ENCODE measurements around the gene TRABD. TPM values are rescaled to one million over a fixed set of nuclear protein-coding genes. Genes with fewer than 3 reads are reported as not detected.

Gene TRABD
- total RNA-seq, 2 experiments from 2014 or later = 77.8 to 79.4 TPM

DNA sequence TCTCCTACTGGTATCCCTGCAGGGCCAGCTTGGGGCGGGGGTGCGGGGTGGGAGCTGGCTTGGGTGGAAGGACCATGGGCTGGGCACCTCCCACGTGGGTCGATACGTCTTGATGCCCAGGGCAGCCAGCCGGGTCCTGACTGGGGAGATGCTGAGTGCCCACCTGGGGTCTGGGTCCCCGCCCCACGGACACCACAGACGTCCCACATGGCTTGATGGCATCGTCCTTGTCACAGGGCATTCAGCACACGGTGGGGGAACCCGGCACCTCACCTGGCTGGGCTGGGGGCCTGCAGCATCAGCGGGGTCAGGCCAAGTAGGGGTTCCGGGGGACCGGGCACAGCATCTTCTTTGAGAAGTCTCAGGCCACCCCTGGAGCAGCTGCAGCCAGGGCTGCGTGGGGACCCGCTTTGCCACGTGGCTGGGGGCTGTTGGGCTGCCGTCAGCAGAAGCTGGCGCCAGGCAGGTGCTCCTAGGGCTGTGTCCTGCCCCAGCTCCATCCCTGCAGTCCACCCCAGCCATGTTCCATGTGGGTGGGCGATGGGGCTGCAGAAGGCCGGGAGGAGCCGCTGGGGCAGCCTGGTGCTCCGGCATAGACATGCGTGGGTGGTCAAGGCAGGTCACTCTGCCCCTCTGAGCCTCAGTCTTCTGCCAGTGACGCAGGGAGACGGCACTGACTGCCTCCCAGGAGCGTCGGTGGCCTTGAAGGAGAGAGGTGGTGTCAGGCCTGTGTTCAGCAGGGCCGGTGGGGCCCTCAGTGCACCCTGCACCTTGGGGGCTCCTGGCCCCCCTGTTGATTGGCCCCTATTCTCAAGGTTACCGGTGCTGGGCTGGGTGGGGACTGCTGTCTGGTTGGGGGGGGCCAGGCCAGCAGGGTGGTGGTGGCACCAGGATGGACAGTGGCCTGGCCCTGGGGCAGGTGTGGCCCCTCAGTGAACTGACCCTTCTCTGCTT, 23.5 kb downstream of the TRABD start:
- H3K27me3 Mint-ChIP-seq = peaks cover 4% of the 10 kb centered on the region
- no peak for DNase-seq
- no peak overlapping the region for H3K4me3 Mint-ChIP-seq
- H3K9me3 Mint-ChIP-seq = no peaks in the 10 kb centered on the region
- no peak overlapping the region for H3K27ac Mint-ChIP-seq
- H3K4me1 Mint-ChIP-seq = peaks cover 14% of the 10 kb centered on the region
- peaks cover 10% of the 10 kb centered on the region for H3K36me3 Mint-ChIP-seq

DNA sequence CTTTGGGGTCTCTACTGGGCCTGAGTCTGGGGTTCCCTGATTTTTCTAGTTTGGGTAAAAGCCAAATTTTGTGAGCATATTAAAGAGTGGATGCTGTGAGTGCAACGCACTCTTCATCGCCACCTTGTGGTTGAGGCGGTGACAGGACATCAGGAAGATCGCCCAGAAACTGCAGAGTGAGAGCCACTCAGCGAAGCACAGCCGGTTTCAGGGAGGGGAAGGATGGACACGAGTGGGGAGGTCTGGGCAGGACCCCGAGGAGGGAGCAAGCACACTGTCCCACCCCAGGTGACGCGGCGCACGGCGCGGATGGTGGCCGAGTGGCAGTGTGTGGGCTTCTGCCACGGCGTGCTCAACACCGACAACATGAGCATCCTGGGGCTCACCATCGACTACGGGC, 24.2 kb downstream of the TRABD start:
- Mint-ChIP-seq H3K4me3 (no peak overlapping the region), H3K36me3 (peaks cover 14% of the 10 kb centered on the region), H3K27ac (peak overlapping the region; percentile 71), H3K9me3 (no peaks in the 10 kb centered on the region), H3K4me1 (peaks cover 12% of the 10 kb centered on the region), H3K27me3 (peaks cover 4% of the 10 kb centered on the region)
- peak; percentile 57 for DNase-seq

DNA sequence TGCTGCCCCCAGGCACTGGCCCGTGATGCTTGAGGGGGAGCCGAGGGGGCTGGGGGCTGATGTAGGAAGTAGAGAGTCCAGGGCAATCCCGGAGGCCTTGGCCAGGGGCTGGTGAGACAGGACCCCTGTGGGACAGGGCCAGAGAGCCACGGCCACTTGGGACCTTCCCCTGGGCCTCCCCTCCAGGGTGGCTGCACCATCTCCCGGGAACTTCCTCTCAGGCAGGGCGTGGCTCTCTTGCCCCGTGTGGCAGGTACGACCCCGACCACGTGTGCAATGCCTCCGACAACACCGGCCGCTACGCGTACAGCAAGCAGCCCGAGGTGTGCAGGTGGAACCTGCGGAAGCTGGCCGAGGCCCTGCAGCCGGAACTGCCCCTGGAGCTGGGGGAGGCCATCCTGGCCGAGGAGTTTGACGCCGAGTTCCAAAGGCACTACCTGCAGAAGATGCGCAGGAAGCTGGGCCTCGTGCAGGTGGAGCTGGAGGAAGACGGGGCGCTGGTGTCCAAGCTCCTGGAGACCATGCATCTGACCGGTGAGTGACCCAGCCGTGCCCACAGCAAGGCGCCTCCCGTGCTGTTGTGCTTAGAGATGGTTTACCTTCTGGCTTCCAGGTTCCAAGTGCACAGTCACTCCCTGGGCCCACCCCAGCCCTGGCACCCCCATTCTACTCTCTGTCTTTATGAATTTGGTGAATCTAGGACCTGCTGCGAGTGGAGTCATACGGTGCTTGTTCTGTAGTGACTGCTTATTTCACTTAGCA, 24.8 kb downstream of the TRABD start:
- DNase-seq = no peak
- Mint-ChIP-seq H3K9me3 (no peaks in the 10 kb centered on the region), H3K4me3 (no peak overlapping the region), H3K36me3 (peaks cover 18% of the 10 kb centered on the region), H3K27ac (no peak overlapping the region), H3K27me3 (peaks cover 4% of the 10 kb centered on the region), H3K4me1 (peaks cover 9% of the 10 kb centered on the region)

DNA sequence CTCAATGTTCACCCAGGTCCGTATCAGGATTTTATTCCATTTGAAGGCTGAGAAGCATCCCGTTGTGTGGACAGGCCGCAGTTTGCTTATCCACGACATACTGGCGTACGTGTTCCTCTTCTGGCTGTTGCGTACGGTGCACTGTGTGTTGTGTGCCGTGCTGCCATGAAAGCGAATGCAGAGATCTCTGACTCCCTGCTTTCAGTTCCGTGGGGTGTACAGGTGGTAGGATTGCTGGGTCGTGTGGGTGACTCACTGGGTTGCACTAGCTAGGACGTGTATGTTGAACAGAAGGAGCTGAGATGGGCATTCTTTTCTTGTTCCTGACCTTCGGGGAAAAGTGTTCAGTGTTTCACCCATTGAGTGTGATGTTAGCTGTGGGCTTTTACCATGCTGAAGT, 25.4 kb downstream of the TRABD start:
- H3K4me3 Mint-ChIP-seq = no peak overlapping the region
- no peak for DNase-seq
- H3K9me3 Mint-ChIP-seq = no peaks in the 10 kb centered on the region
- H3K4me1 Mint-ChIP-seq = peaks cover 9% of the 10 kb centered on the region
- peaks cover 4% of the 10 kb centered on the region for H3K27me3 Mint-ChIP-seq
- H3K36me3 Mint-ChIP-seq = peaks cover 21% of the 10 kb centered on the region
- H3K27ac Mint-ChIP-seq = peak overlapping the region; percentile 35

DNA sequence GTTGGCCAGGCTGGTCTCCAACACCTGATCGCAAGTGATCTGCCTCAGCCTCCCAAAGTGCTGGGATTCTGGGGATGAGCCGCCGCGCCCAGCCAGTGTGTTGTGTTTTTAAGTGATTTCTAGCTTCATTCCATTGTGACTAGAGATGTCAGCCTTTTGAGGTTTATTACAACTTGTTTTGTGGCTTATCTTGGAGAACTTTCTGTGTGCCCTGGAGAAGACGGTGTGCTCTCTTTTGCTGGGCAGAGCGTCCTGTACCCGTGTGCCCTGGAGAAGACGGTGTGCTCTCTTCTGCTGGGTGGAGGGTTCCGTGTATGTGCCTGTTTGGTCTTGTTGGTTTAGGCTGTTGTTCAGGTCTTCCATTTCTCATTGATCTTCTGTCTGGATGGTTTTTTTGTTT, 27.6 kb downstream of the TRABD start:
- no peak for DNase-seq
- H3K27me3 Mint-ChIP-seq = peaks cover 4% of the 10 kb centered on the region
- H3K4me1 Mint-ChIP-seq = peaks cover 6% of the 10 kb centered on the region
- H3K36me3 Mint-ChIP-seq = peaks cover 23% of the 10 kb centered on the region
- H3K27ac Mint-ChIP-seq = no peak overlapping the region
- no peak overlapping the region for H3K4me3 Mint-ChIP-seq
- H3K9me3 Mint-ChIP-seq = no peaks in the 10 kb centered on the region

DNA sequence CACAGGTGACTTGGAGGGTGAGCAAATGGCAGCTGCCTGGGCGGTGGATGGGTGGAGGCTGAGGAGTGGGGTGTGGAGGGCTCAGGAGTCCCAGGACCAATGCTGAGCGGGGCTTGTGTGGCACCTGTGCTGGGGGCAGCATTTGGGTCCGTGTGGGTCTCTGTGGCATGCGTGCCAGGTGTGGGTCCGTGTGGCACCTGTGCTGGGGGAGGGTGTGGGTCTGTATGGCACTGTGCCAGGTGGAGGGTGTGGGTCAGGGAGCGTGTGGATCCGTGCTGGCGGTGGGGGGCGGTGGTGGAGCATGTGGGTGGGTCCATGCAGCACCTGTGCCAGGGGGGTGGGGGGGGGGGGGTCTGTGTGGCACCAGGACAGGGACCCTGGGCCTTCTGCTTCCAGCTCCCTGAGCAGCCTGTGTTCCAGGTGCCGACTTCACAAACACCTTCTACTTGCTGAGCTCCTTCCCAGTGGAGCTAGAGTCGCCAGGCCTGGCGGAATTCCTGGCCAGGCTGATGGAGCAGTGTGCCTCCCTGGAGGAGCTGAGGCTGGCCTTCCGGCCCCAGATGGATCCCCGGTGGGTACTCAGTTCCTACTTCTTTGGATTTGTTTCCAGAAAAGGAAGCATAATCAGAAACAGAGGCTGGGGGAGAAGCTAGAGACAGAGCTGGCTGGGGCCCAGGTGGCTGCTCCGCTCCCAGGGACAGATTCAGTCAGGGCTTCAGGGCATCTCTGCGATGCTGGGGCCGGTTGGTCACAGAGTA, 29.8 kb downstream of the TRABD start:
- H3K27ac Mint-ChIP-seq = peak overlapping the region; percentile 42

DNA sequence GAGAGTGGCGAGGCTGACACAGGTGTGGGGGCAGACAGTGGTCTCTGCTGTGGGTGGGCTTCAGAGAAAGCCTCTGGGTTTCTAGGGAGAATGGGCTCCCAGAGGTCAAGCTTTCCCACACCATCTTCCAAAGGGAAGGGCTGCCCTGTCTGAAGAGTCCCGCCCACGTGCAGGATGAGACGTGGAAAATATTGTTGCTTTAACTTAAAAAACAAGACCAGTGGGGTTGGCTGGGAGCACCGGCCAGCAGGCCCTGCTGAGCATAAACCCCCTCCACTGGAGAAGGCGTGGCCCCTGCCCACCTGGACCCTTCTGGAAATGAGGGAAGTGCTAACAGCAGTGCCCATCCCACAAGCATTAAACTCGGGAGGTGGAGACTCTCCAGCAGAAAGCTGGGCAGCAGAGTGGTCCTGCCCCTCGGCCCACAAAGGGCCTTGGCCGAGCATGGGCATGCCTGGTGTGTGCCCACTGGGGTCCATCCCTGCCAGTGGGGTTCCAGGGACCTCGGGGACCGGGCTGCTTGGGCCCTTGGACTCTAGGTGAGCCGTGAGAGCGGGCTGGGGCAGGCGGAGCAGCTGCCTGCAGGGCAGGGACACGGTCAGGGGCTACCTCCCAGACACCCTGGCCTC, 30.5 kb downstream of the TRABD start:
- Mint-ChIP-seq H3K27me3 (peaks cover 4% of the 10 kb centered on the region), H3K4me1 (peaks cover 3% of the 10 kb centered on the region), H3K9me3 (no peaks in the 10 kb centered on the region), H3K4me3 (no peak overlapping the region), H3K27ac (peak overlapping the region; percentile 42), H3K36me3 (peaks cover 24% of the 10 kb centered on the region)
- no peak for DNase-seq

More for the DNA sequence above, 29.8 kb downstream of the TRABD start:
- H3K9me3 Mint-ChIP-seq = no peaks in the 10 kb centered on the region
- H3K27me3 Mint-ChIP-seq = peaks cover 4% of the 10 kb centered on the region
- peaks cover 20% of the 10 kb centered on the region for H3K36me3 Mint-ChIP-seq
- peaks cover 3% of the 10 kb centered on the region for H3K4me1 Mint-ChIP-seq
- H3K4me3 Mint-ChIP-seq = no peak overlapping the region
- DNase-seq = no peak

DNA sequence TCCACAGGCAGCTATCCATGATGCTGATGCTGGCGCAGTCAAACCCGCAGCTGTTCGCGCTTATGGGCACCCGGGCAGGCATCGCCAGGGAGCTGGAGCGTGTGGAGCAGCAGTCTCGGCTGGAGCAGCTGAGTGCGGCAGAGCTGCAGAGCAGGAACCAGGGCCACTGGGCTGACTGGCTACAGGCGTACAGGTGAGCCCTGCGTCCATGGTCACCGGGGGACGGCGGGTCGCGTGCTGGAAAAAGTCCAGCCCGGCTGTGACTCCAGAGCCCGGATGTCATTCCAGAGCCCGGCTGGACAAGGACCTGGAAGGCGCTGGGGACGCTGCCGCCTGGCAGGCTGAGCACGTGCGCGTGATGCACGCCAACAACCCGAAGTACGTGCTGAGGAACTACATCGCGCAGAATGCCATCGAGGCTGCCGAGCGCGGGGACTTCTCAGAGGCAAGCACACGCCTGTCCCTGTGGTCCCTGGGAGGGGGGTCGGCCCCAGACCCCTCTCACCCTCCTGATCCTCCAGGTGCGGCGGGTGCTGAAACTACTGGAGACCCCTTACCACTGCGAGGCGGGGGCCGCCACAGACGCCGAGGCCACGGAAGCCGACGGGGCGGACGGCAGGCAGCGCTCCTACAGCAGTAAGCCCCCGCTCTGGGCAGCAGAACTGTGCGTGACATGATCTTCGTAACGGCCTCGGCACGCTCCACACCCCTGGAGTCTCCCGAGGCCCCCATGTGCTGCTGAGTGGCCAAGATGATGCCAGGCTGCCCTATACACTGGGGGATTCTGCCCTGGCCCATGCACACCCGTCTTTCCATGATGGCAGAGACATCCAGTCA, 31.2 kb downstream of the TRABD start:
- no peak for DNase-seq
- Mint-ChIP-seq H3K4me3 (no peak overlapping the region), H3K27ac (no peak overlapping the region), H3K9me3 (no peaks in the 10 kb centered on the region), H3K27me3 (peaks cover 4% of the 10 kb centered on the region), H3K4me1 (peaks cover 3% of the 10 kb centered on the region), H3K36me3 (peaks cover 26% of the 10 kb centered on the region)

DNA sequence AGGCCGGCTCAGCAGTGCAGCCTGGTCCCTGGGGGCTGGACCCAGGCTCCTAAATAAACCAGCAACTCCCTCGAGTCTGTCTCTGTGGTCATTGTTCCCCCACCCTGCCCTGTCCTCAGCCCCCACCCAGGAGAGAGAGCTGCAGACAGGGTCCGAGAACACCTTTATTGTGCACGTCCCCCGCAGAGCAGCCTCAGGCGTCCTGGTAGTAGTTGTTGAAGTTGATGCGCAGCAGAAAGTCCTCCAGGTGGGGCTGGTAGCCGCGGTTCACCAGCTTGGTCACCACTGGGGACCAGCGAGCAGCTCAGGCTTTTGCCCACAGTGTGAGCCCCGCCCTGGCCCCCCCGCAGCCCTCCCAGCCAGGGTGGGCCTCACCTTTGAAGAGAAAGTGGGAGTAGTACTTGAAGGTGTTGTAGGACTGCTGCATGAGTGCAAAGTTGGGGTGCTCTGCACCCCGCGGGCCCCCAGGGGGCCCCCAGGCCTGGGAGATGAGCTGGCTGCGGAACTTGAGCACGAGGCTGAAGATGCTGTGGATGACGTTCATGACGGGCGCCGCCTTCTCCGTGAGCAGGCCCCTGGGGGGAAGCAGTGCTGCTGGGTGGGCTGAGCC, 31.9 kb downstream of the TRABD start:
- H3K9me3 Mint-ChIP-seq = no peaks in the 10 kb centered on the region
- peaks cover 3% of the 10 kb centered on the region for H3K4me1 Mint-ChIP-seq
- DNase-seq = no peak
- peaks cover 26% of the 10 kb centered on the region for H3K36me3 Mint-ChIP-seq
- H3K4me3 Mint-ChIP-seq = no peak overlapping the region
- H3K27me3 Mint-ChIP-seq = peaks cover 4% of the 10 kb centered on the region
- no peak overlapping the region for H3K27ac Mint-ChIP-seq

DNA sequence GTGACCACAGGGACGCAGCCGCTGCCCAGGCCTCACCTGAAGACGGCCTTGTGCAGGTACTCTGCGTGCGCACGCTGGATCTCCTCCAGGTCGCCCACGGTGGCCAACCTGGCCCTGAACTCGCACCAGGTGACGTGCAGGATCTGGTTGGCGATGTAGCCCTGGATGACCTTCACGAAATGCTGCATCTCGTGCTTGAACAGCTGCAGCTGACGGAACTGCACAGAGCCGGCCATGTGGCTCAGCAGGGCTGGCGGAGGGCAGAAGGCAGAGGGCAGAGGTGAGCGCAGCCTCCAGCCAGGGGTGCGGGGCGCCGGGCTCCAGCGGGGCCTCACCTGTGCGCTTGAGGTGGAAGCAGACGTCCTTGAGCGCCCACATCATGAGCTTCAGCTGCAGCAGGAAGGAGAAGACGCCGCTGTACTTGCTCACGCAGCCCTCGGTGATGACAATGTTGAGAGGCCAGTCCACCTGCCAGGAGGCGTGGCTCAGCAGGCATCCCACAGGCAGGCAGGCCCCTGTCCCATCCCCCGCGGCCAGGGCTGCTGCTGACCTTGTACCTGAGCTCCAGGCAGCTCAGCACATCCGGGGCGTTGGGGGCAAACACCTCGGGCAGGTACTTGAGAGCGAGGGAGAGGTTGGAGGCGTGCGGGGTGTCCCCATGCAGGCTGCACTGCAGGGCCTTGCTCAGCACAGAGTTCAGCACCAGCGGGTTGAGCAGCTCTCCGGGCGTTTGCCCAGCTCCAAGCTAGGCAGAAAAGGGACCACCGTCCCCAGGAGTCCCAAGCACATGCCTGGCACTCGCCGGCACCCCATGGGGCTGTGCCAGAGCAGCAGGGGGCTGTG, 32.7 kb downstream of the TRABD start:
- H3K4me3 Mint-ChIP-seq = no peak overlapping the region
- peaks cover 21% of the 10 kb centered on the region for H3K36me3 Mint-ChIP-seq
- DNase-seq = no peak
- no peaks in the 10 kb centered on the region for H3K9me3 Mint-ChIP-seq
- H3K27ac Mint-ChIP-seq = no peak overlapping the region
- H3K4me1 Mint-ChIP-seq = peaks cover 3% of the 10 kb centered on the region
- peaks cover 2% of the 10 kb centered on the region for H3K27me3 Mint-ChIP-seq

DNA sequence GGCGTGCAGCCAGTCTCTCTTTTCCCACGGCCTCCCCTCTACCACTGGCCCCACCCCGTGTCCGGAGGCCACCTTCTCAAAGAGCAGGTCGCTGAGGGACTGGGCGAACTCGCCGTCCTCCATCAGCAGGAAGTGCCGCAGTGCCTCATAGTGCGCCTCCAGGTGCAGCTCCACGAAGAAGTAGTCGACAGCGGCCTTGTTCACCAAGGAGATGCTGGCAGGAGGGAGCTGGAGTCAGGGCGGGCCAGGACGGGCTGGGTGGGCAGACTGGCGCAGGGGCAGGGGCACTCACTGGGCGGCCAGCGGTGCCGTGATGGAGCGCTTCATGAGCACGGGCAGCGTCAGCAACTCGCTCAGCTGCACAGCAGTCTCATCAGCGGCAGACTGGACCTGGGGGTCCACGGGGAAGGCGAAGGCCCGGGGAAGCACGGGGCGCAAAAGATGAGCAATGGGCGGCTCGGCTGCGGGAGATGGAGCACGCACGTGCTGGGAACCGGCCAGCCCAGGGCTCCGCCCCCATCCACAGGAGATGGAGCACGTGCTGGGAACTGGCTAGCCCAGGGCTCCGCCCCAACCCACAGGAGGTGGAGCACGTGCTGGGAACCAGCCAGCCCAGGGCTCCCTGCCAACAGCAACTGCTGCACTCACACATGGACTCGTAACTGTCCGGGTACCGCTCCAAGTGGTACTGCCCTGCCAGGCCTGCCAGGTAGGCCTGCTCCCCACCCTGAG, 33.4 kb downstream of the TRABD start:
- peaks cover 19% of the 10 kb centered on the region for H3K36me3 Mint-ChIP-seq

DNA sequence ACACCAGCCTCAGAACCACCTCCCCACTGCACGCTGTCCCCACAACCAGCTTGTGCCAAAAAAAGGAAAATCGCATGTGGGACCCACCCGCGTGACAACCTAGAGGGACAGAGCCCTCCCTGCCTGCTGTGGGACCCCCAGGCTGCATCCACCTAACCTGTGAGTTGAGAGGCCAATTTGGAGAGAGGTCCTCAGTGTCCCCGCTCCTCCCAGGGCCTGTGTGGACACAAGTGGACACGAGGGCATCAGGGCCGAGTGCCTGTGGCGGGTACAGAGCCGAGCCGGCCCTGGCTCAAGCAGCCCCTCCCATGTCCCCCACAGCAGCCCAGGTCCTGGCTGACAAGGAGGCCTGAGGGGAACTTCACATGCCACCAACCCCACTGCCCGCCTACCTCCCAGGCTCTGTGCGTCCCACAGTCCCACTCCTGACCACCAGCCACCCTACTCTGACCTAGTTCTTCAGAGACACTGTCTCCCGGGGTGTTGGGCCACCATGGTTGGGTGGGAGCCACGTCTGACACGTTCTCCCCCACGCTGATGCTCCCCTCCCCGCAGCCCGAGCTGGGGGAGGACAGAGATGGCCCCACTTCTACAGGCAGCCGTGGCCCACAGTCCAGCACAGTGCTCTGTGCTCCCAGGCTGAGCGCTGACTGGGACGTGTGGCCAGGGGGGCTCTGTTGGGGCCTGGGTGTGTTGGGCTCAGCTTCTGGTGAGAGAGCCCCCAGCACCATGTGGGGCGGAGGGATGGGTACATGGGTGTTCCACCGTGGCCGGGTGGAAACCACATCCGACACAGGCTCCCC, 34.3 kb downstream of the TRABD start:
- DNase-seq = no peak
- Mint-ChIP-seq H3K9me3 (no peaks in the 10 kb centered on the region), H3K4me1 (no peaks in the 10 kb centered on the region), H3K4me3 (no peak overlapping the region), H3K27me3 (no peaks in the 10 kb centered on the region), H3K27ac (no peak overlapping the region), H3K36me3 (peaks cover 15% of the 10 kb centered on the region)

More for the DNA sequence above, 33.4 kb downstream of the TRABD start:
- Mint-ChIP-seq H3K9me3 (no peaks in the 10 kb centered on the region), H3K4me1 (no peaks in the 10 kb centered on the region), H3K27me3 (no peaks in the 10 kb centered on the region), H3K4me3 (no peak overlapping the region), H3K27ac (no peak overlapping the region)
- DNase-seq = no peak

Data from activated naive CD8-positive, alpha-beta T cell treated with anti-CD3 and anti-CD28 coated beads for 36 hours (primary cell).